GM19452 (cell line): ENCODE measurements around the gene ARL5C.

Source experiments
- ATAC-seq: cut with Tn5 transposase; IDR thresholded peaks from one replicate; pipeline ENCODE4 v1.9.1; 2021; ENCODE audit not compliant: unreplicated experiment

ARL5C gene, protein sequence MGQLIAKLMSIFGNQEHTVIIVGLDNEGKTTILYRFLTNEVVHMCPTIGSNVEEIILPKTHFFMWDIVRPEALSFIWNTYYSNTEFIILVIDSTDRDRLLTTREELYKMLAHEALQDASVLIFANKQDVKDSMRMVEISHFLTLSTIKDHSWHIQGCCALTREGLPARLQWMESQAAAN

DNA sequence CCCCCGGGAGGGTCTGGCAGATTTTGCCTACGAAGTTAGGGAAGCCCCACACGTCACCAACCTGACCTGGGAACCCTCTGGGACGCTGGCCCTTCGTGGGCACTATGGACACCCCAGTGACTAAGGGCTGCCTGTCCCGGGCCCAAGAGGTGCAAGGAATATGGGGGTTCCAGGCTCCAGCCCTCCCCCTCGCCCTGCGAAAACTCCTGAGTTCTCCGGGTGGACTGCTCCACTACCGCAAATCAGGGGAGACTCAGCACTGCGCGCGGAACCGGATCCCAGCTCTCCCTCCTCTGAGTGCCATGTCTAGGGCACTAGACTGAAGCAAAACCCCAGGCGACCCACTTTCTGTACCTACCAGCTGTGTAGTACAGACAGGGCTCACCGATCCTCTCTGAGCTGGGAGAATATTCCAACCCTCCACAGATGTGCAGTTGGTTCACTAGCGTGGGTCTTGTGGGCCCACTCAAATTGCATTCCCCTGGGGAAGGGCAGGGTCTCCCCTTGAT lies at the start of gene ARL5C:
Gene ARL5C (minus strand): TSS at position 321 of the 509 bp plus-strand sequence. CDS start 401 bp downstream, outside the sequence.
- no peak for ATAC-seq

DNA sequence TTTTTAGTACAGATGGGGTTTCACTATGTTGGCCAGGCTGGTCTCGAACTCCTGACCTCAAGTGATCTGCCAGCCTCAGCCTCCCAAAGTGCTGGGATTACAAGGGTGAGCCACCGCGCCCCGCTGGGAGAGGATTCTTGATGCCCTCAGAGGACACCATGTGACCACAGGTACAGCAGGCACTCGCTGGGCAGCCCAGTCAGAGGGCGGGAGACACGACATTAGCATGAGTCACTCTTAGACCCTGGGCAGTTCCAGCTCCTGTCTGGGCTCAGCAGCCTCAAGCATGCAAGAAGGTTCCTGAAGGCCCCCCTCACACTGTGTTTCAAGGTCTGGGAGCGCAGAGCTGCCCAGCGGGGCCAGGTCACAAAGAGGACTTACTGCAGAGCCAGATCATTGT lies 47.9 kb upstream of the ARL5C start:
- ATAC-seq = no peak

DNA sequence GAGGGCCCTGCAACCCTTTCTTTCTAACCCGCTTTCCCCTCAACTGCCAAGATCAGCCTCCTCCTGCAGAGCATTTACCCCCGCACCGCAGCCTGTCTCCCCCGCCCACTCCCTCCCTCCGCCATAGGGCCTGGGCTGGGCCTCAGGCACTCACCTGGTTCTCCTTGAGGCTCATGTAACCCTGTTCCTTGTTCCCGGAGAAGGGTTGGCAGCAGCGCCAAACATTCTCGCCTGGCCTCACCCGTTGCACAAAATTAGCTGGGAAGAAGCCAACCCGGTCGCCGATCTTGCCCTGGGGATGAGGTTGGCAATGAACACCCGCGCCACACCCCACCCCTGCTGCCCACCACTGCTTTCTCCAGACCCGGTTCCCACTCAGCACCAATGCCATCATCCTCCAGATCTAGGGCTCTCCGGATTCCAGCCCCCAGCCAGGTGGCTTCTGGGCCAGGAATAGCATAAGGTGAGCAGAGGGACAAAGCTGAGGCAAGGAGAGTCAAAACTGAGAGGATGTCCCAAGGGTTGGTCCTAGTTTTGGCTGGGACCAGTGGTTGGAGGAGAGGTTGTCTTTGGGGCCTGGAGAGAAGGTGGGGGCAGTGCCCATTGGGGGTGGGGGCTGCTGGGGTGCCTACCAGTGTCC lies 47.0 kb upstream of the ARL5C start:
- no peak for ATAC-seq

DNA sequence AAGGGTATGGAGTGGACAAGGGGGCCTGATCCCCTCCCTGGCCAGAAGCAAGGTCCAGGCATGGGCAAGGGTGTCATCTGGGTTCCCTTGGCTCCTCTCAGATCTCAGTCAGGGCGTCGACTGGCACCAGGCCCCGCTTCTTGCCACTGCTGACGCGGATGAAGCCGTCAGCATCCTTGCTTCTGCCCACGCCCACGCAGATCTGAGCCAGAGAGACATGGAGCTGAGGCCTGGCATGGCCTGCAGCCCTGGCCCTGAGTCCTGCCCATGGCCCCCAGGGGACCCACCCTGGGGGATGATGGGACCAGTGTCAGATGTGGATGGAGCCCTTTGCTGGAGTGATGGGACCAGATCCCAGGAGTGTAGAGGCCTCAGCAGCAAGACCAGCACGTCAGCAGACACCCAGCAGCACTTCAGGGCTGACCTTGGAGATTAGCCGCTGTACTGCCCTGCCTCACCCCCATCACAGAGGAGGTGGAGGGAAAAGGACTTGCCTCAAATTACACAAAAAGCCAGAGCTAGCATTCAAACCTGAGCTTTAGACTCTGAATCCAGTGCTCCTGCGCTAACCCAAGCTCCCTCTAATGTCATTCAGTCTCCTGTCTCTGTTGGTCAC lies 46.3 kb upstream of the ARL5C start:
- ATAC-seq = no peak

DNA sequence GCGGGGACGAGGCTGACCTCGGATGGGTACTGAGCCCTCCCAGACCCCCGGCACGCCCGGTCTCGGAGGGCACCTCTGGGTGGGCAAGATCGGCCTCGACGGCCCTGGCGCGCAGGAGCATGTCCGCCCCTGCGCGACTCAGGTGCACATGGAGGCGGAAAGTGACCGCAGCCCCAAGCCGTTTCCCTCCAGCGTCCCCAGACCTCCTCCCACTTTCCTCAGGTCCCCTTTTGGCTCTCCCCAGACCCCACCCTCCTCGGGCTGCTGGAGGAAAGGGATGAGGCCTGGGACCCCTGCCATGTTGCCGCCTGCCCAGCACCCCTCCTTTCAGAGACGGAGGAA lies 44.1 kb upstream of the ARL5C start:
- no peak for ATAC-seq

DNA sequence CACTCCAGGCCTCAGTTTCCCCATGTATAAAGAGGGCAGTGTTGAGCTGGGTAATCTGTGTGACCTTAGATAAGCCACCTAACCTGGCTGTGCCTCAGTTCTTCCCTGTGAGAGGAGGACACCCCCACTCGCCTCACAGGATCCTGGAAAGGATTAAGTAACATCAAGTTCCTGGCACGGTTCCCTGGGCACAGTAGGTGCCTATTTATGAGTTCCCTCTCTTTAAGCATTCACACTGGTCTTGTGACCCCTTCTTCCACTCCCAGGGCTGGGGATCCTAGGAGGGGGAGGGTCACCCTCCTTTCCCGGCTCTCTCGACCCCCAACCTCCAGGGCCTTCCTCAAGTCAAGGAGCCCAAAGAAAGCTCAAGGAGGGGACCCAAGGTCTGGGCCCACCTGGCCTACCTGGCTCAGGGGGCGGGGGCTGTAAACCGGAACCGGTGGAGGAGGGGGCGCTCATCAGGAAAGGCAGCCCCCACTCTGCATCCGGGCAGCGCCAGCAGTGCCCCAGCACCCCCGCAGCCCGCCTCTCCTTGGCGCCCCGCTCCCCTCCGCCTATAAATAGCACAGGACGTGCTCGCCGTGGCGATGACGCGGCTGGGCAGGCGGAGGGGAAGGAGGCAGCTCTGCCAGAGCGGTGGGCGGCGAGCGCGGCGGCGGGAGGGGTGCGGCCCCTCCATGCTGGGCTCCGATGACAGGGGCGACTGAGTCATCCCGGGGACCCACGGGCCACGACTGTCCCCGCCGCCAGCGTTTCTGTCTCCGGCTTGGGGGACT lies 43.5 kb upstream of the ARL5C start:
- no peak for ATAC-seq

DNA sequence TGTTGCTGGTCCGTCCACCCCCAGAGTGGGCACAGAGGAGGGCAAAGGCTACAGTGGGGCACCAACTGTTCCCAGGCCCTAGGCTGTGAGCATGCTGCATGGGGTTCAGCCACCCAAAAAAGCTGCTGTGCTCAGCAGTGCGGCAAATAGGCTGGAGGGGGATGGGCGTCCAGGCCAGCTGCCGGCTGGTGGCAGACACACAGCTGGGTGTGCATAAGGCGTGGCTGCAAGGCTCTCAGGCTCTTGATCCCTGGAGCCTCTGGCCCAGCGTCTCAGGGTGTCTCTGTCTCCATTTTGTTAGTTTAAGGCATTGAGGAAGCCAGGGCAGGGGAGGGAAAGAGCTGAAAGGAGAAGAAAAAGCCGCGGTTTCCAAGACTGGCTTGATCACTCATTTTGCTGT lies 42.9 kb upstream of the ARL5C start:
- ATAC-seq = peak; percentile 52

DNA sequence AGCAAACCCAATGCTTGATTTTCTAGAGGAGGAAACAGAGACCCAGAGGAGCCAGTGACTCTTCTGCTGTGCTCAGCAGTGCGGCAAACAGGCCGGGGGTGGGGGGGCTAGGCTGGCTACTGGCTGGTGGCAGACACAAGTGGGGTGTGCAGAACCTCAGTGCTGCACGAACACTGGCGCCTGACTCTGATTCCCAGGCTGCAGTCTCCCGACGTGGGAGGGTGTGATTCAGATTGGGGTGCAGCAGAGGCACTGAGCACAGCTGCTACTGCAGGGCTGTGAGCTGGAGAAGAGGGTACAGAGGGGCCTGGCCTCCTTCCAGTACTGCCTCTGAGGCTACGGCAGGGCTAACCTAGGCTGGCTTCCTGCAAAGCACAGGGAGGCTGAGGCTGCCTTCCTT lies 42.2 kb upstream of the ARL5C start:
- no peak for ATAC-seq

DNA sequence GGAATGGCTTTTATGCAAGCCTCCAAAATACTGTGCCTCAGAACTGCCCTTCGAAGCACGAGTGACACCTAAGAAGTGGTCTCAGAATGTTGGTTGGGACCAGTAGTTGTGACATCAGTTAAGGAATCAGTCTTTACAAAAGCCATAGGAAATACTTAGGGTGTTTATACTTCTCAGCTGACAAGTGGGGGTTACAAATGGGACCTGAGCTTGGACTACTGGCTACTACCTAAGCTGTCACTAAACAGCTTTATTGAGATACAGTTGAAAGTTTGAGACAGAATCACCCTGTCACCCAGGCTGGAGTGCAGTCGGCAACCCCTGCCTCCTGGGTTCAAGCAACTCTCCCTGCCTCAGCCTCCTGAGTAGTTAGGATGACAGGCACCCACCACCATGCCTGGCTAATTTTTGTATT lies 39.2 kb upstream of the ARL5C start:
- no peak for ATAC-seq

DNA sequence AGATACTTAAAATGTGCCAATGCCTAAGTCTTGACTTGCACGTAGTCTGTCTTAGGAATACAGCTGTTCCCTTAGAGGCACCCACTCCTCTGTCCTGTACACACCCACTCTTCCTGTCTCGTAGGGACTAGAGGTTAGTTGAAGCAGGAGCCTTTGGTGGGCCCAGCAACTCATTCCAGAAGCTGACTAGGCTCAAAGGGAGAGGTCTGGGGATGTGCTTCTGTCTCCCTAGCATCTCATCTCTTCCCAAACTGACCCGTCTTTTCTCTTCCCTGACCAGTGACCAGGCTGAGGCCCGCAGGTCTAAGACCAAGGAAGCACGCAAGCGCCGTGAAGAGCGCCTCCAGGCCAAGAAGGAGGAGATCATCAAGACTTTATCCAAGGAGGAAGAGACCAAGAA lies 38.3 kb upstream of the ARL5C start:
- ATAC-seq = no peak

DNA sequence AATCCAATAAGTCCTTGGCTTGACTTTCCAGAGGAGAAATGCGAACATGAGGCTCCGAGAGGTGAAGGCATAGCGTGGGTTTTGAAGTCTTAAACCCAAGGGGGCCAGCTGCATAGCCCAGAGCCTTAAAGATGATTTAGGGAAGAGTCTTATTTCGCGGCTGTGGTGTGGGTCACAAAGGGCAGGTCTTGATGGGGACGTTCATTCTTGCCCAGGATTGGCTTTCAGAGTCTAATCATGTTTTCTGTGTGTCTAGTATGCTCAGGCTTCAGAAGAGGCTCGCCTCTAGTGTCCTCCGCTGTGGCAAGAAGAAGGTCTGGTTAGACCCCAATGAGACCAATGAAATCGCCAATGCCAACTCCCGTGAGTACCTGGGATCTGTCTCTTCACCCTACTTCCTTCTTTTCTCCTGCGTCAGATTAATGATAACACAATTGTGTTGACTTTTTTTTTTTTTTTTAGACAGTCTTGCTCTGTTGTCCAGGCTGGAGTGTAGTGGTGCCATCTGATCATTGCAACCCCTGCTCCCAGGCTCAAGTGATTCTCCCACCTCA lies 35.1 kb upstream of the ARL5C start:
- no peak for ATAC-seq

DNA sequence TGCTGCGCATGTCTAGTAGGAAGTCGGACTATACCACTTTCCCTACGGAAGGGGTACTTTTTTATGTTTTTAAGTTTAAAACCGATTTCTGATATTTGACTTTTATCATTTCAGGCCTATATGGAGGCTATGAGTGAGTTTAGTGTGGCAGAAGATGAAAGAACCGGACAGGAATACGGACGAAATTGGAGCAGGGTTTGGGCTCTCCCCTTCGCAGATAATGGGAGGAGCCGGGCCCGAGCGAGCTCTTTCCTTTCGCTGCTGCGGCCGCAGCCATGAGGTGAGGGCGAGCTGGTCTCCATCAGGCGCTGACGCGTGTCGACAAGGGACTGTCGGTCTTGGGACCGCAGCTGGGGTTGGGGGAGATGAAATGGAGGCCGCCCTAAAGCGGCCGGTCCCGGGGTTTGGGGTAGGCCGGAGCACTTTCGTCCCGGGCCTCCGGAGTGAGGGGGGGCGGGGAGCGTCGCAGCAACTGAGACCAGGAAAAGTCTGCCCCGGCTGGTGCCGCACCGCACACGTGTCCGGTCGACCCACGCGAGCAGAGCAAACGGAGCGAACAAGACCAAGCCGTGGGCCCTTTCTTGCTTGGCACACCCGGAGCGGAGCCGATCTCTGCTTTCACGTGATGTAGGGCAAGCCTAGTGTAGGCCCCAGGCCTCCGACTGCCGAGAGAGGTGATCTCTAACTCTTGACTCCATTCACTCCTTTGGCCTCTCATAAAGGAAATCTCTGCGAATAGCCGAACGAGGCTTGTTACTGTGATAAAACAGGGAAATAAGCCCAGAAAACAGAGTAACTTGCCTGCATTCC lies 34.3 kb upstream of the ARL5C start, which contains the start of gene RPL19:
Gene RPL19 (plus strand): TSS at position 214 of the 810 bp plus-strand sequence. CDS start 62 bp downstream, at position 276.
- peak; percentile 71 for ATAC-seq

DNA sequence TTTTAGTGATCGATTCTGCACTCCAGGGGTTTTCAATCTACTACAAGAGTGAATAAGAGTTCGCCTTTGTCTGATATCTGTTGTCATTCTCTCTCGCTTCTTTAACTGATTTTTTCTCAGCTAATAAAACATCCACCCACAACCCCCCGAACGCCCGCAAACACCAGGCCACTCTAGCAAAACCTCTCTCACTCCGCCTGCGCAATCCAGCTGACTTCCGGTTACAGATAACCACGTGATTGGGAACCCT lies 33.8 kb upstream of the ARL5C start:
- ATAC-seq = peak; percentile 56

DNA sequence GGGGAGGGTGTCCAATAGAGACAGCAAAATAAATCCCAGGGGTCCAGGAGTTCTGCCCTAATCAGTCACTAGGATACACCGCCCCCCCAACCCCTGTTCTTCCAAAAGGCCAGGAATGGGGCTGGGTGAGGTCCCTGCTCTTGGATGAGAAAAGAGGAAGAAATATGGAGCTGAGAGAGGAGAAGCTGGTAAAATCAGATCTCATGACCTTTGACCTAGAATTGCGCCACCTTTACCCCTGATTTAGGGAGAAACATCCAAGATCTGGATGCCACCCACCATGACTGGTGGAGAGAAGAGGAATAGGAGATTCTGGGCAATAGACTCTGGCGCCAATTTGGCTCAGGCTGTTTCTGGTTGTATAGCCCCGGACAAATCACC lies 32.2 kb upstream of the ARL5C start:
- no peak for ATAC-seq

DNA sequence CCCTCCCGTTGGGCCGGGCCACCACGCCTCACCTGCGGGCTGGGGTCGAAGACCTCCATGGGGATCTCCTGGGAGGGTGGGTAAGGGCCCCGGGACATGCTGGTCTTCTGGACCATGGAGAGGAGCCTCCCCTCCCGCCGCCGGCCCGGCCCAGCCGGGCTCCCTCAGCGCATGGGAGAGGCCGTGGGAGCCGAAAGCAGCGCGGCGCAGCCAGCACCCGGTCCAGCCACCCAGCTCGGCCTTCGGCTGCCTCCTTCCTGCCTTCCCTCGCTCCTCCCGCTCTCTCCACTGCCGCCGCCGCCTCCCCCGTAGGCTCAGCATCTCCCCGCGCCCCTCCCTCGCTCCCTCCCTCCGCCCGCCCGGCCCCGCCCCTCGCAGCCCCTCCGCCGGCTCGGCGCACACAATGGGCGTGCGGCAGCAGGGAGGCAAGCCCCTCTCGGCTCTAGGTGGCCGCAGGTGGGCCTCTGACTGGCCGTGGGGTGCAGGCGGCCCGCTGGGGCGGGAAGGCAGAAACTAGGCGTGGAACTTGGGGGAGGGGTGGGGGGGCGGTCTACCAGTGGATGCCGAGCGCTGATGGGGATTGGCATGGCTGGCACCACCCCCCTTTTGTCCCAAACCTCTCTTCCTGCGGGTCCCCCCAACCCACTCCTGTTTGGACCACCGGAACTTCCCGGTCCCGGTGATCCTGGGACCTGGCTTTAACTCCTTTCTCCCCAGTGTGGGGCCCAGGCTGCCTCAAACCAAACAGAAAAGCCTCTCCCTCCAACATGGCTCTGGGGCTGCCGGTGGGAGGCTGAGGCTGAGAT lies 31.6 kb upstream of the ARL5C start, which contains the start of gene CACNB1:
Gene CACNB1 (minus strand): TSS at position 290 of the 806 bp plus-strand sequence. CDS start 174 bp downstream, at position 116.
- ATAC-seq = no peak

DNA sequence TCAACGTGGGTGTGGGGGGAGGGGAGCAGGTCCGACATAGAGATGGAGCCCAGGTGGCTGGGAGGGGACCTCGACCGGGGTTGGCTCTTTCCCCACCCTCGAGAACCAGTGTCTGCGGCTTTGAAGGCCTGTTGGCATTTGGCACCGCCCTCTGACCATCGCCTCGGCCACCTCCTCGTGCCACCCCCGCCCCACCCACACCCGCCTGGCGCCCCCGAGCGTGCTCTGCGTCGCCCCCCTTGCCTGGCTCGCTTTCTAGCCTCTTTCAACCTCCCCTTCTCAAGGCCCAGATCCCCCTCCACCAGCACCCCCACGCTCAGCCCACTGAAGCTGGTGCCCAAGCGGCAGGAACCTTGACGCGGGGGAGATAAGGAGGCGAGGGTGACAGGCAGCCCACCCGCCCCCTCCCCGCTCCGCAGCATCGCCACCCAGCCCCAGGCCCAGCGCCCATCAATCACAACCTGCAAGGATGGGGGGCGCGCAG lies 30.9 kb upstream of the ARL5C start:
- ATAC-seq = no peak

DNA sequence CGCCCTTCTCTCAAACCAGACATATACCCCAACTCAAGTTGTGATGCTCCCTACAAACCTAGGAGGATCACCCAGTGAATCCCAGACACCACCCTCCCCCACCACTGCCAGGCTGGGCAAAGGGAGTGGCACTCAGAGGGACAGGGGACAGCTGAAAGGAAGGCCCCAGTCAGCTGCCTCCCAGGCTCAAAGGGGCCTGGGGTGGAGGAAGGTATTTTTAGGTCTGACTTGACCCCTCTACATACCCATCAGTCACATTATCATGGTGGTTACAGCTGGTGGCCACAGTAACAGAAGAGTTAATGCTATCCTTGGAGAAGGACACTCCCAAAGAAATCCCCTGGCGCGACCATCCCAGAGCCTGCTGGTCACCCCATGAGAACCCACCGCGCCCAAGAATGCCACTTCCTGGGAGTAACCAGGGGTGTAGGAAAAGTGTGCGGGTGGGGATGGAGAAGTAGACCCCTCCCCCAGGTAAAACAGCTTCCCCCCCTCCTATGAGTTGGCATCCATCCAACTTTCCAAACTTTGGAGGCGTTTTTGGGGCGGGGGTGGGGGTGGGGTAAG lies 30.4 kb upstream of the ARL5C start:
- ATAC-seq = no peak

DNA sequence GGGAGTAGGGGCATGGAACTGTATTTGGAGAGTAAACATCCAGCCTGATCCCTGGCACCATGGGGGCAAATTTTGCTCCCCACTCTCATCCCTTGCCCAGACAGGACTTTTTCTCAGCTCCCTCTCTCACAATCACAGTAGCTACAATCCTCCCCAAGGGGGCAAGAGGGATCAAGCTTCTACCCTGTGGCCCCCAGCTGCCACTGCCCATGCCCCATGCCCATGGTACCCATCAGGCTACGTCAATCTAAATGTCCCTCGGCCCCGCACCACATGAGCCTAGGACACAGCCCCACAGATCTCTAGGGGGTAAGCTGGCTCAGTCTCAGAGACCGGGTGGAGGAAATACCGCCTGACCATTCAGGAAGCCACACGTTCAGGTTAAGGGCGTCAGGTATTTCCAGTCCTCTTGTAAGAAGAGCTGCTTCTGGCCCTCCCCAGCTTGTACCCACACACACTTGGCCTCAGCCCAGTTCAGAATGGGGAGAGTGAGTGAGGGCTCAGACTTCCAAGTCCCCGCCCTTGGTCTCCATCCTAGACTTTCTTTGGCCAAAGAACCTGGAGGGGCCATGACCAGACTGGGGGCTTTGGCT lies 29.7 kb upstream of the ARL5C start:
- ATAC-seq = no peak

DNA sequence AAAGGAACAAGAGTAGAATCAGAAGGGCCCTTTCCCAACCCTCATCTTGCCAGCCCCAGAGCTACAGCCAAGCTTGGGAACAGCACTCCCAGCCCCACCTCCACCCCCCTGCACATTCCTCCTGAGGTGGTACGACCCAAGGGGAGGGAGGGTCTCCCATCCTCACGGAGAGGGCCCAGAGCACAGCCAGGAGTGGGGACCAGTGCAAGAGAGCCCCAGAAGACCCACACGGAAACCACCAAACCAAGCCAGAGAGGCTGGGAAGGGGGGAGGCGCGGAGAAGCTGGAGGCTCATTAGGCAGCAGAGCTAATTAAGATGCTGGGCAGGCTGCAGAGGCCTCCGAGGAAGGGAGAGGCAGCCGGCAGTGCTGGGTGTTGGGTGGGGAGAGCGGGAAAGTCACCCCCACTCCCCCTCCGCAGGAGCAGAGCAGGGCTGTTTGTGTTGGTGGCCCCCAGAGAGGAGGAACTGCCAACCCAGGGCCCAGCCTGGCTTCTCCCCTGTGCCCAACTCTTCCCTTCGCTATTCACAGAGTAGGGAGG lies 29.1 kb upstream of the ARL5C start:
- ATAC-seq = no peak
